ENCODE measurements around the gene PFN1. TPM values are rescaled to one million over a fixed set of nuclear protein-coding genes. Genes with fewer than 3 reads are reported as not detected.

PFN1 gene
- total RNA-seq, 2 donors from 2014 or later, result 806 to 1,230 TPM

DNA sequence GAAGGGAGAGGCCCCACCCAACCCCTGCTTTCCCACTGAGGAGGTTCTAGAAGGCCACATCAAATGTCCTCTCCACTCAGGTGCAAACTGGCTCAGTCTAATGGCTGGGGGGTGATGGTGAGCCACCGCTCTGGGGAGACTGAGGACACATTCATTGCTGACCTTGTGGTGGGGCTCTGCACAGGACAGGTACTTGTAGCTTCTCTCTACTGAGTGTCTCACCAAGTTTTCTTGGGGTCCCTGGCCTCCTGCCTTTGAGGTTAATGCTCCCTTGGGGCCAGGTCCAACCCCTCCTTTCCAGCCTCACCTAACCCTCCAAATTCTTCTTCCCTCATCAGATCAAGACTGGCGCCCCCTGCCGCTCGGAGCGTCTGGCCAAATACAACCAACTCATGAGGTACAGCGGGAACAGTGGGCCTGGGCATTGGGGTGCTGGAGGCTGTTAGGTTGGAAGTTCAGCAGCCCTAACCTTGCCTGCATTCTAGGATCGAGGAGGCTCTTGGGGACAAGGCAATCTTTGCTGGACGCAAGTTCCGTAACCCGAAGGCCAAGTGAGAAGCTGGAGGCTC, 8.2 kb upstream of the PFN1 start:
- TF ChIP-seq, protein P1, sequence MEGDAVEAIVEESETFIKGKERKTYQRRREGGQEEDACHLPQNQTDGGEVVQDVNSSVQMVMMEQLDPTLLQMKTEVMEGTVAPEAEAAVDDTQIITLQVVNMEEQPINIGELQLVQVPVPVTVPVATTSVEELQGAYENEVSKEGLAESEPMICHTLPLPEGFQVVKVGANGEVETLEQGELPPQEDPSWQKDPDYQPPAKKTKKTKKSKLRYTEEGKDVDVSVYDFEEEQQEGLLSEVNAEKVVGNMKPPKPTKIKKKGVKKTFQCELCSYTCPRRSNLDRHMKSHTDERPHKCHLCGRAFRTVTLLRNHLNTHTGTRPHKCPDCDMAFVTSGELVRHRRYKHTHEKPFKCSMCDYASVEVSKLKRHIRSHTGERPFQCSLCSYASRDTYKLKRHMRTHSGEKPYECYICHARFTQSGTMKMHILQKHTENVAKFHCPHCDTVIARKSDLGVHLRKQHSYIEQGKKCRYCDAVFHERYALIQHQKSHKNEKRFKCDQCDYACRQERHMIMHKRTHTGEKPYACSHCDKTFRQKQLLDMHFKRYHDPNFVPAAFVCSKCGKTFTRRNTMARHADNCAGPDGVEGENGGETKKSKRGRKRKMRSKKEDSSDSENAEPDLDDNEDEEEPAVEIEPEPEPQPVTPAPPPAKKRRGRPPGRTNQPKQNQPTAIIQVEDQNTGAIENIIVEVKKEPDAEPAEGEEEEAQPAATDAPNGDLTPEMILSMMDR (IDR thresholded peaks at IDR 0.05), result no peak
- Histone ChIP-seq H3K27me3 (replicated peaks; ENCODE audit: insufficient read depth) (no peaks in the 10 kb centered on the region), H3K27ac (no peak overlapping the region), H3K4me3 (no peak overlapping the region), H3K4me1 (ENCODE audit: control insufficient read depth in 1 of 2, low read depth in 2 of 2) (peaks cover 9 to 15% of the 10 kb centered on the region in 2 donors), H3K9me3 (no peaks in the 10 kb centered on the region), H3K36me3 (peaks cover 21% of the 10 kb centered on the region)
- DNase-seq (ENCODE audit: low spot score) (no peak), ATAC-seq (ENCODE audit: insufficient number of reproducible peaks, low FRiP score, low read depth) (no peak)

DNA sequence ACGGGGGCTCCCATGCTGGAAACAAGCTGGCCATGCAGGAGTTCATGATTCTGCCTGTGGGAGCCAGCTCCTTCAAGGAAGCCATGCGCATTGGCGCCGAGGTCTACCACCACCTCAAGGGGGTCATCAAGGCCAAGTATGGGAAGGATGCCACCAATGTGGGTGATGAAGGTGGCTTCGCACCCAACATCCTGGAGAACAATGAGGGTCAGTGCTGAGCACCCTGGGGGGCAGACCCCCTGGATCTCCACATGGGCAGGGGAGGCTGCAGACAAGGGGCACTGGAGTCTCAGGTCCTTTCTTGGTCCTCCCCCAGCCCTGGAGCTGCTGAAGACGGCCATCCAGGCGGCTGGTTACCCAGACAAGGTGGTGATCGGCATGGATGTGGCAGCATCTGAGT, 6.8 kb upstream of the PFN1 start:
- TF ChIP-seq, protein P1 (IDR thresholded peaks at IDR 0.05), result no peak
- peaks cover 12 to 28% of the 10 kb centered on the region in 2 donors for H3K4me1 ChIP-seq (ENCODE audit: control insufficient read depth in 1 of 2, low read depth in 2 of 2)
- ATAC-seq (ENCODE audit: insufficient number of reproducible peaks, low FRiP score, low read depth) (no peak), DNase-seq (ENCODE audit: low spot score) (no peak)
- no peak overlapping the region for H3K4me3 ChIP-seq
- H3K9me3 ChIP-seq, result no peaks in the 10 kb centered on the region
- no peak overlapping the region for H3K27ac ChIP-seq
- H3K27me3 ChIP-seq (replicated peaks; ENCODE audit: insufficient read depth), result no peaks in the 10 kb centered on the region
- H3K36me3 ChIP-seq, result peaks cover 10% of the 10 kb centered on the region

DNA sequence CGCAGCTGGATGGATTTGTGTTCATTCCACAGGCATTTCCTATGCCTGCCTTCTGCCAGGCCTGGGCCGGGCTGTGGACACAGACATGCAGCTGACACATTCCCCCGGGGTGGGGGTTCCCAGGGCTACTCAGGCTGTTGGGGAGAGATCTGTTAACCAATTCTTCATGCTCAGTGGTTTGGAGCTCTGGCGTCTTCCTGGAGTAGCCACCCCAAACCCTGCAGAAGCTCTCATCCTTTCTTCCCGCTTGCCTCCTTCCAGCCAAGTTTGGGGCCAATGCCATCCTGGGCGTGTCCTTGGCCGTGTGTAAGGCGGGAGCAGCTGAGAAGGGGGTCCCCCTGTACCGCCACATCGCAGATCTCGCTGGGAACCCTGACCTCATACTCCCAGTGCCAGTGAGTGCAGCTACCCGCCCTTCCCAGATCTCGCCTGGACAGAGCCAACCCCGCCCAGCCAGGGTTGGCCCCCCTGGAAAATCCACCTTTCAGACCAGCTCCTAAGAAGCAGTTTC, 5.2 kb upstream of the PFN1 start:
- TF ChIP-seq, protein P1 (IDR thresholded peaks at IDR 0.05), result no peak
- Histone ChIP-seq H3K27ac (peak overlapping the region; percentile 60 to 73), H3K4me1 (ENCODE audit: control insufficient read depth in 1 of 2, low read depth in 2 of 2) (peaks cover 12 to 28% of the 10 kb centered on the region in 2 donors), H3K36me3 (no peaks in the 10 kb centered on the region), H3K9me3 (no peaks in the 10 kb centered on the region), H3K27me3 (replicated peaks; ENCODE audit: insufficient read depth) (no peaks in the 10 kb centered on the region), H3K4me3 (no peak overlapping the region)
- ATAC-seq (ENCODE audit: insufficient number of reproducible peaks, low FRiP score, low read depth) (no peak), DNase-seq (ENCODE audit: low spot score) (no peak)

DNA sequence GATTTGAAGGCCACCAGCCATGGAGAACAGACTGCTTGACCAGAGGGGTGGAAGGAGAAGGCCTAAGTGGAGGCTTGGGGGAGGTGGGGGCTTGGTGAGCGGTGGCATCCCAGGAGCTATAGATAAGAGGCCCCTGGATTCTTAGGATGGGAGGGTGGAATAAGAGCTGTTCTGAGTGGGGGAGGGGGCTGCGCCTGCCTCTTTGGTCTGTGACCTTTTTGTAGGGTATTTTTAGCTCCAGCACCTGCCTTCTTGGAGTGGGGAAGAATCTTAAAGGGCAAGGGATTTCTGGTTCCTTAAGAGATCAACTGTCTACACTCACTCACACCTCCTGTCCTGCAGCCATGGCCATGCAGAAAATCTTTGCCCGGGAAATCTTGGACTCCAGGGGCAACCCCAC, 3.2 kb upstream of the PFN1 start:
- no peak for ATAC-seq (ENCODE audit: insufficient number of reproducible peaks, low FRiP score, low read depth)
- Histone ChIP-seq H3K4me1 (ENCODE audit: control insufficient read depth in 1 of 2, low read depth in 2 of 2) (peaks cover 12 to 29% of the 10 kb centered on the region in 2 donors), H3K9me3 (no peaks in the 10 kb centered on the region), H3K27me3 (replicated peaks; ENCODE audit: insufficient read depth) (no peaks in the 10 kb centered on the region), H3K36me3 (no peaks in the 10 kb centered on the region), H3K4me3 (no peak overlapping the region), H3K27ac (peak overlapping the region in 1 of 2 donors; percentile 97)
- DNase-seq (ENCODE audit: low spot score), result no peak
- TF ChIP-seq, protein P1 (IDR thresholded peaks at IDR 0.05), result no peak

DNA sequence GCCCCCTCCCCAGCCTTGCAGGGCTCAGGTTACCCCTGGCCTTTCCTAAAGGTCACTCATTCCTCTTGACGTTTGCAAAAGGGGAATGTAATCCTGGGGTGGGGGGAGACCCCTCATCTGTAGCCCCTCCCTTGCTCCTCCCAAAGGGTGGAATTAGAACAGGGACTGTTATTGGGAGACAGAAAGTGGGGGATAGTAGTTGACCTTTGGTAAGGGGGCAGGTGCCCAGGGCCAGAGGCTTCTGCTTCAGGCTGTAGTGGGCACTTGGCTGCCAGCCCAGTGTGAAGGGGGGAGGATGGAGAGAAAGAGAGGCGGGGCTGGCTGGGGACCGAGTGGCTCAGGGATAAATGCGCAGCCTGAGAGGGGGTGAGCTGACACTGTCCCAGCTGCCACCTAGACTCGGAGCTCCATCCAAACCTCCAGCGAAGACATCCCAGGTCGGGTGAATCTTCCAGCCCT, 2.4 kb upstream of the PFN1 start, which contains the start of gene ENO3:
Gene ENO3, plus strand, starts transcription at position 374 of the 459 bp plus-strand sequence. CDS start 711 bp downstream, outside the sequence.
- Histone ChIP-seq H3K36me3 (no peaks in the 10 kb centered on the region), H3K4me1 (ENCODE audit: control insufficient read depth in 1 of 2, low read depth in 2 of 2) (peaks cover 17 to 36% of the 10 kb centered on the region in 2 donors), H3K9me3 (no peaks in the 10 kb centered on the region), H3K27me3 (replicated peaks; ENCODE audit: insufficient read depth) (no peaks in the 10 kb centered on the region), H3K27ac (peak within 1 kb of the TSS; percentile 93 to 97), H3K4me3 (peak within 1 kb of the TSS; percentile 76)
- ATAC-seq (ENCODE audit: insufficient number of reproducible peaks, low FRiP score, low read depth) (no peak), DNase-seq (ENCODE audit: low spot score) (no peak)
- TF ChIP-seq, protein P1 (IDR thresholded peaks at IDR 0.05), result no peak

Data from thoracic aorta (tissue), 2 donors.